ENCODE data around the gene MVB12B. TPM values are rescaled to one million over a fixed set of nuclear protein-coding genes. Genes with fewer than 3 reads are reported as not detected.

The MVB12B gene
- total and polyA plus RNA-seq, 2 of the 13 experiments (the other 11 are each of a cell fraction or from before 2014, with no cell fraction given), result 12.1 to 30.1 TPM

GRCh38 chr9:126543490-126543889, 216.9 kb downstream of the MVB12B start (continued):
- TF ChIP-seq, protein P1, sequence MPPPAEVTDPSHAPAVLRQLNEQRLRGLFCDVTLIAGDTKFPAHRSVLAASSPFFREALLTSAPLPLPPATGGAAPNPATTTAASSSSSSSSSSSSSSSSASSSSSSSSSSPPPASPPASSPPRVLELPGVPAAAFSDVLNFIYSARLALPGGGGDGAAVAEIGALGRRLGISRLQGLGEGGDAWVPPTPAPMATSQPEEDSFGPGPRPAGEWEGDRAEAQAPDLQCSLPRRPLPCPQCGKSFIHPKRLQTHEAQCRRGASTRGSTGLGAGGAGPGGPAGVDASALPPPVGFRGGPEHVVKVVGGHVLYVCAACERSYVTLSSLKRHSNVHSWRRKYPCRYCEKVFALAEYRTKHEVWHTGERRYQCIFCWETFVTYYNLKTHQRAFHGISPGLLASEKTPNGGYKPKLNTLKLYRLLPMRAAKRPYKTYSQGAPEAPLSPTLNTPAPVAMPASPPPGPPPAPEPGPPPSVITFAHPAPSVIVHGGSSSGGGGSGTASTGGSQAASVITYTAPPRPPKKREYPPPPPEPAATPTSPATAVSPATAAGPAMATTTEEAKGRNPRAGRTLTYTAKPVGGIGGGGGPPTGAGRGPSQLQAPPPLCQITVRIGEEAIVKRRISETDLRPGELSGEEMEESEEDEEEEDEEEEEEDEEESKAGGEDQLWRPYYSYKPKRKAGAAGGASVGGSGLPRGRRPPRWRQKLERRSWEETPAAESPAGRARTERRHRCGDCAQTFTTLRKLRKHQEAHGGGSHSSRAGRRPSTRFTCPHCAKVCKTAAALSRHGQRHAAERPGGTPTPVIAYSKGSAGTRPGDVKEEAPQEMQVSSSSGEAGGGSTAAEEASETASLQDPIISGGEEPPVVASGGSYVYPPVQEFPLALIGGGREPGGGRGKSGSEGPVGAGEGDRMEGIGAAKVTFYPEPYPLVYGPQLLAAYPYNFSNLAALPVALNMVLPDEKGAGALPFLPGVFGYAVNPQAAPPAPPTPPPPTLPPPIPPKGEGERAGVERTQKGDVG (CRISPR knock-in tag; IDR thresholded peaks at IDR 0.05; ENCODE audit: borderline replicate concordance), result no peak
- TF ChIP-seq KMT2A (CRISPR knock-in tag; IDR thresholded peaks at IDR 0.05), result no peak
- TF ChIP-seq ZBTB14 (CRISPR knock-in tag; IDR thresholded peaks at IDR 0.05), result no peak
- no peak for TF ChIP-seq ZBTB25 (CRISPR knock-in tag; IDR thresholded peaks at IDR 0.05)
- no peak for TF ChIP-seq ZNF317 (CRISPR knock-in tag; IDR thresholded peaks at IDR 0.05)
- TF ChIP-seq ARID2 (CRISPR knock-in tag; IDR thresholded peaks at IDR 0.05; ENCODE audit: borderline replicate concordance), result no peak
- TF ChIP-seq POGZ (CRISPR knock-in tag; IDR thresholded peaks at IDR 0.05), result no peak
- no peak for TF ChIP-seq HMGA1 (CRISPR knock-in tag; conservative IDR thresholded peaks at IDR 0.05)
- TF ChIP-seq ZNF512B (CRISPR knock-in tag; IDR thresholded peaks at IDR 0.05; ENCODE audit: borderline replicate concordance), result no peak
- TF ChIP-seq ZNF567 (CRISPR knock-in tag; IDR thresholded peaks at IDR 0.05; ENCODE audit: borderline replicate concordance), result no peak
